Mucosa of rectum (tissue), 2 donors: ENCODE results near the gene HNRNPR.
"Not testable (repeated sequence)": the region's sequence is repeated elsewhere in the genome, so short reads cannot be mapped to it uniquely, and the experiment has no call there.

Experiments used
- H3K27ac ChIP-seq, 2 donors: one replicate each; pipeline ENCODE4 v1.7.0; 2013; ENCODE audit warnings: inconsistent platforms in 2 of 2, low read depth in 2 of 2, low read length in 2 of 2
- H3K27me3 ChIP-seq, 2 donors: one replicate each; pipeline ENCODE4 v1.7.0; 2013; ENCODE audit warnings: low read length in 2 of 2; ENCODE audit not compliant: control insufficient read depth in 2 of 2, insufficient read depth in 2 of 2
- H3K36me3 ChIP-seq, 2 donors: one replicate each; pipeline ENCODE4 v1.7.0; 2013; ENCODE audit warnings: low read length in 2 of 2; ENCODE audit not compliant: control insufficient read depth in 2 of 2, insufficient read depth in 2 of 2
- H3K4me1 ChIP-seq, 2 donors: one replicate each; pipeline ENCODE4 v1.7.0; 2013; ENCODE audit warnings: low read length in 2 of 2, mild to moderate bottlenecking in 1 of 2; ENCODE audit not compliant: control insufficient read depth in 2 of 2, insufficient read depth in 2 of 2
- H3K4me3 ChIP-seq, 2 donors: one replicate each; pipeline ENCODE4 v1.7.0; 2013; ENCODE audit warnings: low read length in 2 of 2
- H3K9ac ChIP-seq, 2 donors: one replicate each; pipeline ENCODE4 v1.7.0; 2013; ENCODE audit warnings: low read length in 2 of 2, low read depth in 1 of 2, mild to moderate bottlenecking in 1 of 2
- H3K9me3 ChIP-seq, 2 donors: one replicate each; pipeline ENCODE4 v1.7.0; 2013; ENCODE audit warnings: low read length in 2 of 2; ENCODE audit not compliant: control insufficient read depth in 2 of 2
- donor health status: healthy.
- donor health status: Normal muscosa, but diverticular disease.

Gene HNRNPR

GRCh38 chr1:23257371-23257770, 86.7 kb downstream of the HNRNPR start:
- not testable (repeated sequence) for H3K4me1 ChIP-seq, H3K4me3 ChIP-seq, H3K36me3 ChIP-seq, H3K27me3 ChIP-seq, H3K9ac ChIP-seq, H3K27ac ChIP-seq, H3K9me3 ChIP-seq
